GM21360 (cell line): Measurements from ENCODE around the gene GPR37L1.
"Not testable (repeated sequence)": the region's sequence is repeated elsewhere in the genome, so short reads cannot be mapped to it uniquely, and the experiment has no call there.

Experiments used
- ATAC-seq: cut with Tn5 transposase; IDR thresholded peaks from one replicate; pipeline ENCODE4 v1.9.1; 2021; ENCODE audit warnings: mild to moderate bottlenecking, moderate library complexity; ENCODE audit not compliant: unreplicated experiment

The GPR37L1 gene

DNA sequence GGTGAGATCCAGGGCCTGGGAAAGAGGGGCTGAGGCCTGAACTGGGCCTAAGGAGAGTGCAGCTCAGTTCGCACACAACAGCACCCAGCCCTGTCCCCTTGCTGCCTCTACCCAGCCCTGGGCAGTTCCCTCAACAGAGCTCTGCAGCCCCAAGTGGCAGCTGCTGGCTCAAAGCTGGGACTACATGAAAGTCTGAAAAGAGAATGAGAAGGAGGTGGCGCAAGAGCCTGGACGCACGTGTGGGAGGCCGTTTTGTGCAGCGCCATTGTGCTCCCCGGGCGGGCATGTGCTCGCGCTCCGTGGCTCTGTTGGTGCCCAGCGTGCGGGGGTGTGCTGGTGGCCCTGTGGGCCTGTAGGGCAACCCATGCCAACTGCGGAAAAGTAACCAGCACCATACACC is 10.3 kb downstream of the GPR37L1 start:
- ATAC-seq = no peak

- no peak for ATAC-seq
These were observed 10.8 kb downstream of the GPR37L1 start for GRCh38 chr1:202133496-202133895.

DNA sequence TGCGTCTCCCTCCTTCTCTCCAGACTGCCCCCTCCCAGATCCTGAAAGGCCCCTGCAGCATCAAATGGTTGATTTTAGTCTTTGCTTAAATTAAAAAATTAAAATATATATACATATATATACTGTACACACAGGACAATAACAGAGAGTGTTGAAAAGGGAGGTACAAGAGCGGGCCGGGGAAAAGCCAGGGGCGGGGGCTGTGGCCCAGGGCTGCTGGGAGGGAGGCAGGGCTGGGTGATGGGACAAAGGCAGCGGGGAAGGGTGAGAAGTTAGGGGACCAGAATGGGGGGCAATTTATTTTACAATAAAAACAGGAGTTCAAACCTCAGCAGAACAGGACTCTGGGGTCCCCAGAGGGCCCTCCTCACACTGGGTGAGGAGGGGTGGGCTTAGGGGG is 11.3 kb downstream of the GPR37L1 start:
- no peak for ATAC-seq

- no peak for ATAC-seq
These were observed 12.0 kb downstream of the GPR37L1 start for GRCh38 chr1:202134645-202135172.

- ATAC-seq = no peak
These were observed 12.6 kb downstream of the GPR37L1 start for GRCh38 chr1:202135221-202135721.

DNA sequence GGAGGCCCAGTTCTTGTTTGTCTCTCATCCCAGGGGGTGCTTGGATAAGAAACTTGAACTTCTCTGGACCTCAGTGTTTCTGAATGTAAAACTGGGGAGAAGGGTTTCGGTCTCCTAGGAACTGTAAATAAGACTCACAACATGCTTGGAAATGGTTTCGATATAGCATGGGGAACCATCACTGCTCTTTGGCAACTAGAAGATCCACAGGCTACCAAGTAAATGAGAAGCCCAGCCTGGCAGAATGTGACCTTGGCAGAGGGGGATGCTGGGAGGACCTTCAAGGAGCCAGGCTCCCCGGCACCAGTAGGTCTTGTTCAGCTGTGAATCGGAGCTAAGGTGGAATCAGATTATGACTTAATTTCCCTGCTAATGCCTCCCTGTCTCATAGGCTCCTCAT is 18.1 kb downstream of the GPR37L1 start:
- ATAC-seq = no peak

DNA sequence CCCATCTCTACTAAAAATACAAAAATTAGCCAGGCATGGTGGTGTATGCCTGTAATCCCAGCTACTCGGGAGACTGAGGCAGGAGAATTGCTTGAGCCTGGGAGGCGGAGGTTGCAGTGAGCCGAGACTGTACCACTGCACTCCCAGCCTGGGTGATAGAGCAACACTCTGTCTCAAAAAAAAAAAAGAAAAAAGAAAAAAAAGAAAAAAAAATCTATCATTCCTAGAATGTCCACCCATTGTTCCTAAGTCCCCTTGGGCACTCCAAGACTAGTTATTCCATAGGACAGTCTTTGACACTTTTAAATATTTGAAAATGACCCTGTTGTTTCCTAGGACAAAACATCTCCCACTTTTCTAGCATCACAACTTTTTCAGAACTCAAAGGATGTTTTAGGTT is 18.8 kb downstream of the GPR37L1 start:
- not testable (repeated sequence) for ATAC-seq

DNA sequence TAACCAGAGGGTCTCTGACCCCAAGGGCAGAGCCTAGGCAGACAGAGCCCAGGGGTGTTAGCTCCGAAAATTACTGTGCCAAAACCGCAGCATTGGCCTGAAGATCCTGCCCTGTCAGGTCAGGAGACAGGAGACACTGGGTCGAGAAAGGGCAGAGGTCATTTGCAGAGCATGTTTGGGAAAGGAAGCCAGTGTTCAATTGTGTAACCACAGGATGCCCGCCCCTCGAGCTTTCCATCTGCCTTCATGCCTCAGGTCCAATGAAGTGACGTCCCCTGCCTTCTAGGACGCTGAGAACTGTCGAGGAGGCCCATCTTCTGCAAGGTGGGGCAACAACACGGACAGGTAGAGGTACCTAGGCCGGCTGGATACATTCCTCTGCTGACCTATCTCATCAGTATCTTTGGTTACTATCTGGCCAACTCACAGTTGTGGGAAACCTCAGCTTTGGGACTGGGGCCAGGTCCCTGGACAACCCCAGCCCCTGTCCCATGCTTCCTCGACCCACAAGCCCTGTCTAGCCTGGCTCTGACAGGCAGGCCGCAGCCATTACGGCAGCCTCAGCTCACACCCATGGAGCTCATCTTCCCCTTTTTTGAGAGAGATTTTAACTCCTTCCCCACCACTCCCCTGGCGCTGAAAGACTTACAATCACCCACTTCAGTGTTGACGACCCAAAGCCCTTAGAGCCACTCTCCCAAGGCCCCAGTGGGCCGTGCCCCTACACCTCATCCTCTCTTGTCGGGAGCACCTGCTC is 20.5 kb downstream of the GPR37L1 start:
- peak; percentile 14 for ATAC-seq

GRCh38 chr1:202143768-202144401 is 21.2 kb downstream of the GPR37L1 start:
- peak; percentile 40 for ATAC-seq

DNA sequence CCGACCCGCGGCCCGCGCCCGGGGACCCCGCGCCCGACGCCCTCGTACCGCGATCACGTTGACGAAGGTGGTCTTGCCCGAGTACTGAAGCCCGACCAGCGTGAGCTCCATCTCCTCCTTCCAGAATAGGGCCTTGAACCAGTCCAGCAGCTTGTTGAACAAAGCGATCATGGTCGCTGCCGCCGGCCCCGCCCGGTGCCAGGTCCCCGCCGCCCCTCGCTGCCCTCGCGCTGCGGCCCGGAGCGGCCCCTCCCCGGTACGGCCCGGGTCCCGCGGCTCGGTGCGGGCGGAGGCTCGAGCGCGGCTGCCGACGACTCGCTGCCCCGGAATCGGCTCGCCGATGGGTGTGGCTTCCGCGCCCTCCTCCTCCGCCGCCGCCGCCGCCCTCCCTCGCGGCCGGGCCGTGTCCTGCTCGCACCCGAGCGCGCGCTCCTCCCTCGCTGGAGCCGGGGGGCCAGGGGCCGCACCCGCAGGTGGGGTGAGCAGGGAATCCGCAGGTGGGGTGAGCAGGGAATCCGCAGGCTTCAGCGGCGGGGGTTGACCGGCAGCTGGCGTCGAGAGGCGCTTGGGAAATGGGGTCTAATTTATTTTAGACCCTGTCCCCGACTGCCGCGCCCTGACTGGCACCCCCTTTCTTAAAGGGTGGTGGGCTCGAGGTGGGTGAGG is 21.8 kb downstream of the GPR37L1 start, which contains the start of gene ARL8A:
ARL8A (minus strand) TSS at position 336 of the 666 bp plus-strand sequence; CDS start at position 171, 165 bp downstream.
- peak; percentile 59 for ATAC-seq

GRCh38 chr1:202145068-202145743 is 22.5 kb downstream of the GPR37L1 start:
- ATAC-seq = no peak

GRCh38 chr1:202145744-202146140 is 23.0 kb downstream of the GPR37L1 start:
- not testable (repeated sequence) for ATAC-seq

GRCh38 chr1:202146279-202146678 is 23.6 kb downstream of the GPR37L1 start:
- no peak for ATAC-seq

- no peak for ATAC-seq
These were observed 24.3 kb downstream of the GPR37L1 start for GRCh38 chr1:202146993-202147392.

- ATAC-seq = no peak
These were observed 25.7 kb downstream of the GPR37L1 start for GRCh38 chr1:202148391-202148790.

- no peak for ATAC-seq
These were observed 26.8 kb downstream of the GPR37L1 start for GRCh38 chr1:202149566-202149965.

GRCh38 chr1:202150187-202150586 is 27.5 kb downstream of the GPR37L1 start:
- no peak for ATAC-seq

DNA sequence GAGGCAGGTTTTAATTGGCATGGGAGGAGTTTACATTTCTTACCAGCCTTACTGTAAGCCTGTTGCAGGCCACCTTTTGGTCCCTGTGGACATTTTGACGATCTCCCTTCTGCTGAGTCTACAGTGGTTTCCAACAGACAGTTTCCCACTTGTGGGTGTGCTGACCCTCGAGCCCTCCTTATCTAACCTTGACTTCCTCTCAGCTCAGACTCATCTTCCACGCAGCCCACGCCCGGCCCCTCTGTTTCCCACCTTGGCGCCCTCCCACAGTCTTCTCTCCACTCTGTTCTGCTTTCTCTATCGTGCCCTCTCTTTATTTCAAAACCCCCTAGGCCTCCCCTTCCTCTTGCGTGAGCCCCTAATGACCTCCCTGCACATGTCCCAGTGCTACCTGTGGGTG is 27.9 kb downstream of the GPR37L1 start:
- no peak for ATAC-seq

GRCh38 chr1:202151045-202151444 is 28.3 kb downstream of the GPR37L1 start:
- ATAC-seq = no peak

DNA sequence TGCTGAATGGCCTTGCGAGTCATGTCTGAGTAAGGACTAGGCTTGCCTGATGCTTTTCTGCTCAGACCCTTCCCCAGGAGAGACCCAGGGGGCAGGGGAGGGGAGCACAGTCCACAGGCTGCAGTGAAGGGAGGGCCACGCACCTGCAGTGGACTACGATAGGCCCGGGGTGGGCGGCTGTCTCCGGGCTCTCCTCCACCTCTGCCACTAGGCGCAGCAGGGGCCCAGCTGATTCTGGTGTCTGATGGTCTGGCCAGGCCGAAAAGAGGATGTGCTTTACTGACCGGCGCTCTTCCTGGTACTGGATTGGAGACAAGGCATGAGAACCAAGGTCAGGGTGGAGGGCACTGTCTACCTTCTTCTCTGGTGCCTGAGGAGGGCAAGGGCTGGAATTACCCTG is 29.7 kb downstream of the GPR37L1 start:
- no peak for ATAC-seq

DNA sequence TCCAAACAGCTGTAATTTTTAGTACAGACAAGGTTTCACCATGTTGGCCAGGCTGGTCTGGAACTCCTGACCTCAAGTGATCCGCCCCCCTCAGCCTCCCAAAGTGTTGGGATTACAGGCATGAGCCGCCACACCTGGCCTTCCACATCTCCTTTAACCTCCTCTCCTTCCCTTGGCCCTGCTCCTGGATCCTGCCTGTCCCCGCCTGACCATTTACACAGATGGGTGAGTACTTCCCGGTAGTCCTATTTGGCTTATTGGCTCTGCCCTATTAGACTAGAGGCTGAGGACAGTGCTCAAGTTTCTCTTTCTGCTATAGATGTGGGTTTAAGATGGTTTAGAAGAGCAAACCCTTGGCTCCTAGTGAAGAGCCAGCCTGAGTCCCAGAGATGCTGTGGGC is 30.6 kb downstream of the GPR37L1 start:
- ATAC-seq = no peak
